ENCODE data around the gene MELK. TPM values are rescaled to one million over a fixed set of nuclear protein-coding genes. Genes with fewer than 3 reads are reported as not detected.
A peak's percentile ranks its signal among the peaks of the same experiment; 100 is the strongest.

Gene MELK
- total and polyA plus RNA-seq, 2 of the 13 experiments (the other 11 are each of a cell fraction or from before 2014, with no cell fraction given), result 16.7 to 50.4 TPM

- no peak for TF ChIP-seq KDM4B (CRISPR knock-in tag; IDR thresholded peaks at IDR 0.05)
- TF ChIP-seq ZNF713 (CRISPR knock-in tag; IDR thresholded peaks at IDR 0.05), result 0 out of 2 replicates have a peak, but pooled peaks have one; percentile 25
- no peak for TF ChIP-seq HOMEZ (CRISPR knock-in tag; IDR thresholded peaks at IDR 0.05; ENCODE audit: low read depth)
- TF ChIP-seq ZNF496 (CRISPR knock-in tag; IDR thresholded peaks at IDR 0.05; ENCODE audit: insufficient replicate concordance), result no peak
- 0 out of 2 replicates have a peak, but pooled peaks have one; percentile 31 for TF ChIP-seq MAZ (IDR thresholded peaks at IDR 0.05; ENCODE audit: borderline replicate concordance, low read depth, low read length)
- TF ChIP-seq MAZ (CRISPR knock-in tag; IDR thresholded peaks at IDR 0.05; ENCODE audit: low read depth), result peak; percentile 67
- no peak for TF ChIP-seq HNF4A (CRISPR knock-in tag; IDR thresholded peaks at IDR 0.05)
- no peak for TF ChIP-seq TSC22D2 (CRISPR knock-in tag; IDR thresholded peaks at IDR 0.05; ENCODE audit: borderline replicate concordance)
- TF ChIP-seq ZFP62 (CRISPR knock-in tag; IDR thresholded peaks at IDR 0.05), result no peak
- TF ChIP-seq ZNF687 (CRISPR knock-in tag; IDR thresholded peaks at IDR 0.05), result peak; percentile 83
- TF ChIP-seq KAT8 (CRISPR knock-in tag; IDR thresholded peaks at IDR 0.05), result peak; percentile 21
- TF ChIP-seq AKAP8 (CRISPR knock-in tag; IDR thresholded peaks at IDR 0.05), result no peak; the same call in 1 of the 2 replicates
- TF ChIP-seq MIER3 (CRISPR knock-in tag; IDR thresholded peaks at IDR 0.05; ENCODE audit: borderline replicate concordance), result no peak
- no peak for TF ChIP-seq RXRB (CRISPR knock-in tag; IDR thresholded peaks at IDR 0.05; ENCODE audit: borderline replicate concordance)
- peak; percentile 88 for TF ChIP-seq GABPA (IDR thresholded peaks at IDR 0.05; ENCODE audit: low read depth, low read length)
- peak; percentile 90 for TF ChIP-seq GABPA (CRISPR knock-in tag; IDR thresholded peaks at IDR 0.05; ENCODE audit: low read depth)
- peak; percentile 50; the same call in 1 of the 2 replicates for TF ChIP-seq ZNF580 (CRISPR knock-in tag; IDR thresholded peaks at IDR 0.05; ENCODE audit: borderline replicate concordance, low read depth)
- no peak; the same call in 1 of the 2 replicates for TF ChIP-seq ZBTB34 (CRISPR knock-in tag; IDR thresholded peaks at IDR 0.05)
- no peak for TF ChIP-seq RBM39 (IDR thresholded peaks at IDR 0.05; ENCODE audit: low read depth, low read length, poor library complexity, severe bottlenecking)
- TF ChIP-seq CSRNP1 (CRISPR knock-in tag; IDR thresholded peaks at IDR 0.05), result 0 out of 2 replicates have a peak, but pooled peaks have one; percentile 53
Observed at GRCh38 chr9:36572515-36573418, at the start of gene MELK (continued).
